Neural progenitor cell (in vitro differentiated cells): ENCODE results near the gene NUP54.

Experiments used
- EZH2phosphoT487 ChIP-seq: fragments of 200-600 bp; sonication (generic); IDR thresholded peaks from 2 replicates; pipeline ENCODE4 v1.6.1; 2017; ENCODE audit warnings: antibody characterized with exemption
- TF ChIP-seq, protein P1 (sequence below): fragments of 200-600 bp; sonication (generic); IDR thresholded peaks from 2 replicates; pipeline ENCODE4 v1.5.1; 2017; ENCODE audit warnings: antibody characterized with exemption, mild to moderate bottlenecking

GRCh38 chr4:76153356-76153755 lies 5.2 kb upstream of the NUP54 start:
- TF ChIP-seq, protein P1, sequence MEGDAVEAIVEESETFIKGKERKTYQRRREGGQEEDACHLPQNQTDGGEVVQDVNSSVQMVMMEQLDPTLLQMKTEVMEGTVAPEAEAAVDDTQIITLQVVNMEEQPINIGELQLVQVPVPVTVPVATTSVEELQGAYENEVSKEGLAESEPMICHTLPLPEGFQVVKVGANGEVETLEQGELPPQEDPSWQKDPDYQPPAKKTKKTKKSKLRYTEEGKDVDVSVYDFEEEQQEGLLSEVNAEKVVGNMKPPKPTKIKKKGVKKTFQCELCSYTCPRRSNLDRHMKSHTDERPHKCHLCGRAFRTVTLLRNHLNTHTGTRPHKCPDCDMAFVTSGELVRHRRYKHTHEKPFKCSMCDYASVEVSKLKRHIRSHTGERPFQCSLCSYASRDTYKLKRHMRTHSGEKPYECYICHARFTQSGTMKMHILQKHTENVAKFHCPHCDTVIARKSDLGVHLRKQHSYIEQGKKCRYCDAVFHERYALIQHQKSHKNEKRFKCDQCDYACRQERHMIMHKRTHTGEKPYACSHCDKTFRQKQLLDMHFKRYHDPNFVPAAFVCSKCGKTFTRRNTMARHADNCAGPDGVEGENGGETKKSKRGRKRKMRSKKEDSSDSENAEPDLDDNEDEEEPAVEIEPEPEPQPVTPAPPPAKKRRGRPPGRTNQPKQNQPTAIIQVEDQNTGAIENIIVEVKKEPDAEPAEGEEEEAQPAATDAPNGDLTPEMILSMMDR, result no peak
- TF ChIP-seq EZH2phosphoT487, result no peak
